ENCODE results near the gene TCTN1.

Gene TCTN1

GRCh38 chr12:110696283-110696682 lies 82.4 kb downstream of the TCTN1 start:
- H3K4me3 ChIP-seq (ENCODE audit: low read length) = no peak overlapping the region
- no peak for DNase-seq (ENCODE audit: low read depth, low spot score)

DNA sequence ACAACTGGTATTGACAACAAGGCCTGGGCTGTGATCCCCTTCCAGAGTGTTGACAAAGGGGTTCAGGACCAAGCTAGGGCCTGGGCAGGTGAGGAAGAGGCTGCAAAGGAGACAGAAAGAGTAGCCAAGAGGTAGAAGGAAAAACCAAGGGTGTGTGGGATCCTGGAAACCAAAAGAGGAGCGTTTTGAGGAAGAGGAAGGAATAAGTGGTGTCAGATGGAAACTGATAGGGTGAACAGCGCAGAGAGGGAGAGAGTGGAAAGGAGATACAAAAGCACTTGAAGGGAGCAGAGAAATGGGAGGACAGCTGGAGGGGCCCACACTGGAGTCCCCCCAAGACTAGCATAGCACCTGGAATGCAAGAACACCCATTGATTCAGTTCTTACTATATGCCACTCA lies 83.3 kb downstream of the TCTN1 start:
- no peak overlapping the region for H3K4me3 ChIP-seq (ENCODE audit: low read length)
- DNase-seq (ENCODE audit: low read depth, low spot score) = no peak

DNA sequence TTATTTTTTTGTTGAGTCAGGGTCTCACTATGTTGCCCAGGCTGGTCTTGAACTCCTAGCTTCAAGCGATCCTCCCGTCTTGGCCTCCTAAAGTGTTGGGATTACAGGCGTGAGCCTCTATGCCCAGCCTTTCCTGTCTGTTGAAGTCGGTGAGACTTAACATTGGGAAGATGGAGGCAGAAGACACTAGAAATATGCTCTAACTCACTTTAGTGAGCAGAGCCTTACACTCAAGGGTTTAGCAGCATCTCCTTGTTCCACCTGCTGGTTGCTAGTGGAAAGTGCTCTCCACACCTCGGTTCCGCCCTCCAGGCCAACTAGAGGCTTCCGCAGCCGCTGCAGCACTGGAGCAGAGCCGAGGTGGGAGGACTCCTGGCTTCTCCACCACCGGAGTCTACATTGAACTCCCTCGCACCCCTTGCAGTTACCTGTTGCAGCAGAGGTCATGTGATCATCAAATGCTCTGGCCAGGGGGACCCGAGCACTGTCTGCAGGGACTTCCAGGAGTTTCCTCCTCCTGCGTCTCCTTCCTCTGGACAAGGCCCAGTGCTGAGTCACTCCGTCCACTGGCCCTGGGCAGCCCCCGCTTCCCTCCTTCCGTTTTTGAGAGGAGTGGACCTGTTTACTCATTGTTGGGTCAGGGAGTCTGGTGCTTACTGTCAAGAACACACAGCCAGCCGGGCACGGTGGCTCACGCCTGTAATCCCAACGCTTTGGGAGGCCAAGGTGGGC lies 84.4 kb downstream of the TCTN1 start:
- peak; percentile 89 for DNase-seq (ENCODE audit: low read depth, low spot score)
- H3K4me3 ChIP-seq (ENCODE audit: low read length) = no peak overlapping the region
